Pancreas (tissue), 10 donors: ENCODE measurements around the gene LLGL2. TPM values are rescaled to one million over a fixed set of nuclear protein-coding genes. Genes with fewer than 3 reads are reported as not detected.
A peak's percentile ranks its signal among the peaks of the same experiment; 100 is the strongest.

Experiments used
- ATAC-seq, 4 donors: fragments of 200-7000 bp; cut with Tn5 transposase; one replicate each; pipeline versions ENCODE4 v1.8.0 to v1.9.1; 2020; ENCODE audit warnings: mild to moderate bottlenecking in 4 of 4, moderate library complexity in 4 of 4
- DNase-seq, 6 donors: peaks; one replicate each; pipeline ENCODE4 v3.0.0-alpha.2; 2020
- FAIRE-seq: peaks from 2 replicates; lab custom pipeline; 2012; peaks lifted over from hg19 to GRCh38; lab: Jason Lieb, UNC
- H3K27ac ChIP-seq, 4 donors: fragments of 200-600 bp; sonication (generic); 1 replicate in 3 of 4; 2 replicates in 1 of 4; pipeline versions ENCODE4 v1.5.0 to v1.8.0; 2020
- H3K27me3 ChIP-seq, 4 donors: fragments of 200-600 bp; one replicate each; pipeline ENCODE4 v1.8.0; 2021
- H3K36me3 ChIP-seq, 3 donors: fragments of 200-600 bp; sonication (generic) in 1 of 3; one replicate each; pipeline versions ENCODE4 v1.5.0 to v1.8.0; 2020 to 2021
- H3K4me1 ChIP-seq, 3 donors: fragments of 200-600 bp; one replicate each; pipeline ENCODE4 v1.8.0; 2021
- H3K4me3 ChIP-seq, 4 donors: fragments of 200-600 bp; sonication (generic) in 2 of 4; one replicate each; pipeline versions ENCODE4 v1.5.0 to v1.8.0; 2020 to 2021
- H3K9me3 ChIP-seq, 4 donors: fragments of 200-600 bp; one replicate each; pipeline ENCODE4 v1.8.0; 2021
- CTCF ChIP-seq, 4 donors: fragments of 200-600 bp; sonication (generic) in 3 of 4; IDR thresholded peaks; one replicate each; pipeline versions ENCODE4 v1.5.0 to v1.8.0; 2021; ENCODE audit warnings: antibody characterized with exemption in 4 of 4
- WGBS, 2 donors: extraction: QIAGEN DNeasy Blood & Tissue Kit; methylation state at CpG; one replicate each; pipeline ENCODE4 v1.1.7; 2013; 5-methylcytosine and 5-hydroxymethylcytosine counted together
- intact Hi-C, 3 donors: fragments of 100-400 bp; cut with DNase I; formaldehyde crosslinking; loops; one replicate each; pipeline versions ENCODE4 v1.11.1 to v1.14.2; 2022
- polyA plus RNA-seq, 2 donors: library from polyadenylated mRNA; stranded (reverse); fragments of 200-250 nt; gene quantifications; one replicate each; pipeline ENCODE4 v1.2.3, GENCODE V29; 2013
- total RNA-seq, 6 donors: library from RNA; stranded (reverse); fragmentation: NEBNext Ultra II Directional in 4 of 6; extraction: Animal tissue kit (Norgen Biotek cat#: 25700) in 4 of 6; gene quantifications; one replicate each; pipeline versions ENCODE4 v1.2.1 to v1.2.4, GENCODE V29; 2021 to 2023
- donor health status: healthy with polysubstance abuse.
- donor health status: DM: no; HTN: no; CAD: no; lungs with moderate emphysema.
- donor health status: DM: no; HTN: no; CAD: no.
- donor health status: control.
- donor health status: control.
- donor health status: Bipolar disorder and iron deficiency.
- donor health status: DM: yes; HTN: yes; CAD: no.
- donor health status: DM: no; HTN: no; CAD: no.
- donor health status: DM: no; HTN: no; CAD: no.
- donor health status: DM: yes; HTN: yes; CAD: no.

The LLGL2 gene
- total and polyA plus RNA-seq, 8 donors, result 87.8 to 296 (median 112) TPM

- H3K27ac ChIP-seq, result peak overlapping the region; percentile 88 to 89 (median 88)
- intact Hi-C loops, result no loop called here
- no peak for ATAC-seq
These were observed 1.1 kb upstream of the LLGL2 start for GRCh38 chr17:75524269-75524969.

GRCh38 chr17:75525806-75526554 is 483 bp downstream of the LLGL2 start:
- ATAC-seq, result peak; percentile 8 to 36 (median 13)
- Histone ChIP-seq H3K36me3 (peaks cover 0 to 9% (median 0%) of the 10 kb centered on the region in 3 donors), H3K4me3 (peak overlapping the region; percentile 41 to 85 (median 66)), H3K27ac (peak overlapping the region; percentile 84 to 89 (median 88)), H3K27me3 (no peaks in the 10 kb centered on the region), H3K4me1 (peaks cover 11 to 16% (median 11%) of the 10 kb centered on the region in 3 donors), H3K9me3 (no peaks in the 10 kb centered on the region)
- intact Hi-C loops, result loop anchor here in 1 of 3 donors (5.0 kb wide), 1 partner anchor 61 kb away; the partner anchor contains the start of gene MYO15B
- no peak for TF ChIP-seq CTCF (IDR thresholded peaks at IDR 0.05)
- WGBS, 2 donors, result 1% methylated on average over 42 to 60 of the region's 60 CpGs
- peak; percentile 58 to 88 (median 70) for DNase-seq
- no peak for FAIRE-seq

More at GRCh38 chr17:75524269-75524969, 1.1 kb upstream of the LLGL2 start:
- DNase-seq, result peak in 1 of 6 donors; percentile 59
- WGBS, 2 donors, result 22 to 23% methylated on average over 24 of the region's 24 CpGs
- Histone ChIP-seq H3K9me3 (no peaks in the 10 kb centered on the region), H3K4me3 (peak overlapping the region; percentile 41 to 85 (median 56)), H3K4me1 (peaks cover 7 to 11% (median 8%) of the 10 kb centered on the region in 3 donors), H3K27me3 (no peaks in the 10 kb centered on the region), H3K36me3 (peaks cover 0 to 9% (median 0%) of the 10 kb centered on the region in 3 donors)
- no peak for TF ChIP-seq CTCF (IDR thresholded peaks at IDR 0.05)
- FAIRE-seq, result no peak

GRCh38 chr17:75526555-75527270 is 1.2 kb downstream of the LLGL2 start:
- FAIRE-seq, result no peak
- TF ChIP-seq CTCF (IDR thresholded peaks at IDR 0.05), result no peak
- Histone ChIP-seq H3K27me3 (no peaks in the 10 kb centered on the region), H3K4me1 (peaks cover 16 to 23% (median 18%) of the 10 kb centered on the region in 3 donors), H3K9me3 (no peaks in the 10 kb centered on the region), H3K36me3 (peaks cover 0 to 7% (median 0%) of the 10 kb centered on the region in 3 donors), H3K27ac (peak overlapping the region; percentile 84 to 89 (median 88)), H3K4me3 (peak overlapping the region; percentile 41 to 85 (median 66))
- intact Hi-C loops, result loop anchor here in 1 of 3 donors (5.0 kb wide), 1 partner anchor 61 kb away; the partner anchor contains the start of gene MYO15B
- peak in 2 of 4 donors; percentile 6 to 26 for ATAC-seq
- DNase-seq, result no peak
- 12 to 15% methylated on average over 13 of the region's 13 CpGs for WGBS, 2 donors

GRCh38 chr17:75530837-75531720 is 5.6 kb downstream of the LLGL2 start:
- Histone ChIP-seq H3K36me3 (no peaks in the 10 kb centered on the region), H3K9me3 (no peaks in the 10 kb centered on the region), H3K27ac (peak overlapping the region in 3 of 4 donors; percentile 8 to 37 (median 10)), H3K4me3 (no peak overlapping the region), H3K4me1 (peaks cover 17 to 25% (median 21%) of the 10 kb centered on the region in 3 donors), H3K27me3 (no peaks in the 10 kb centered on the region)
- intact Hi-C loops, result loop anchor here in 1 of 3 donors (10.0 kb wide), 1 partner anchor 54 kb away; the partner anchor contains the start of gene MYO15B
- no peak for FAIRE-seq
- DNase-seq, result no peak
- no peak for TF ChIP-seq CTCF (IDR thresholded peaks at IDR 0.05)
- ATAC-seq, result peak in 3 of 4 donors; percentile 12 to 23 (median 15)
- 58 to 64% methylated on average over 19 of the region's 19 CpGs for WGBS, 2 donors
